NCI-H82 (cell line): Measurements from ENCODE around the gene CCDC12.
"Not testable (repeated sequence)": the region's sequence is repeated elsewhere in the genome, so short reads cannot be mapped to it uniquely, and the experiment has no call there.

Source experiments
- DNase-seq: peaks from one replicate; lab custom pipeline; 2025; lab: John Stamatoyannopoulos, UW

CCDC12 gene

DNA sequence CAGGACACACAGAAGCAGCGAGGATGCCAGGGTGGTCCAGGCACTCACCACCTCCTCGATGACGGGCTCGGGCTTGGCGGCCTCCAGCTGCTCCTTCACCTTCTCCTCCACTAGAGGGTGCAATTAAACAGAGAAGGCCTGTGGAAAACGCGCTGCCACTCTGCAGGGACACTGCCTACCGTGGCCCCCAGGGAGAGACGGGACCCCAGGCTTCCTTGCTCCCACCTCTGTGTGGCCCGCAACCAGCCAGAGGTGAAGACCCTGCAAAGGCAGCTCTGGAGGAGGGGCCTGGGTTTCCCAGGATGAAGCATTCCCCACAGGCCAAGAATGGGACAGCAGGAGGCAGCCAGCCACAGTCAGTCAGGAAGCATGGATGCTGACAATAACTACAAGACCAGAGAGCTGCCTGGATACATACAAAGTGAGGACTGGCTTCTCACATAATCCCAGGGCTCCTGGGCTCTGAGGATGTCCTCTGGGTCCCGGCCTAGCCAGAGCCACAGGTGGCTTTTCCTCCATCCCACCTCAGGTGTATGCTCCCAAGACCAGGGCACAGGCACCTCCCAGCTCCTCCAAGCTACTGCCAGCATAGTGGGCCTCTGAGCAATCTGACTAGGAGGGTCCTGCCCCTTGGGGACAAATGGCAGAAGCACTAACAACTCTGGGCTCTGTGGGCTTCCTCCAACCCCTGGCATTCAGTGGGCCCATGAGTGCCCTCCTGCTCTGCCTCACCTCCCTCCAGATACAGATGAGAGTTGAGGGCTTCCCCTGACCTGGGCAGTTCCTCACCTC lies 52.8 kb downstream of the CCDC12 start:
- DNase-seq = peak; percentile 45

DNA sequence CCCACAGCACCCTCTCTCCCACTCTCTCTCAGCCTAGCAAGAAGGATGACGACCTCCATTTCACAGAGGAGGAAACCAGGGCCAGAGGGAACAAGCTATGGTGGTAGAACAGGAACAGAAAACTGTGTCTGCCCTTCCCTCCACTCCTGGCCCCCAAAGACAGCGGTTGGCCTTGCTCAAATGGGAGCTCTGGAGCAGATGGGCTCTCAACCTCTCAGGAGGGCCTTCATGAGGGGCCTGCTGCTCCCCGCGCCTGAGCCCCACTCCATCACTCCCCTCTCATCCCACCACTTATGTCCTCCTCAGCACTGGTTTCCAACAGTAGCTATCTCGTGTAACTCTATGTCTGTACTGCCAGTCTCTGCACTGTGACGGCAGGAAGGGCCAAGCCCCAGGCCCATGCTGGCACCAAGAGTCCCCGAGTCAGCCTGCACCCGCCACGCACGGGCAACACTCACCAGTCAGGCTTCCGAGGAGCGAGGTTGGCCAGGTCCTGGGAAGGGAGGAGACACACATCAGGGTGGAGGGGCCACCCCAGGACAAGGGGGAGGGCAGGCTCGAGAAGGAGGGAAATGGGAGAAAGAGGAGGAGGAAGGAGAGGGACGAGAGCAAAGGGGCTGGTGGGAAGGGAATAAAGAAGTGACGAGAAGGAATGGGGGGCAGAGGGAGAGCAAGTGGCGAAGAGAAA lies 53.5 kb downstream of the CCDC12 start:
- DNase-seq = no peak

DNA sequence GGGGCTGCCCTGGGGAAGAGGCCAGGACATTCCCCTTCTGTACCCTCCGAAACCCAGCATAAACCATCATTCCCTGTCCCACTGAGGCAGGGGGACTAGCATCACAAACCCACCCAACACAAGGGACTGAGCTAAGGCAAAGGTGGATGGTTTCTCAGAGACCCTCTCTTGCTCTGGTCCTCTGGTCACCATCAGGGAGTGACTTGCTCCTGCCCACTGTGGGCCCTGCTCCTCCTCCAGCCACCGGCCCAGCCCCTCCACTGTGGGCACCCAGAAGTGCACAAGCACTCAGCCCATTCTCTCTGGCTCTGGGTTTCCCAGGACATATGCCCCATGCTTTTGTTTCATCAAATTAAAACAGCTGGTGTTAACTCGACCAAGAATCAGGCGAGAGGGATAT lies 54.1 kb downstream of the CCDC12 start:
- DNase-seq = no peak

DNA sequence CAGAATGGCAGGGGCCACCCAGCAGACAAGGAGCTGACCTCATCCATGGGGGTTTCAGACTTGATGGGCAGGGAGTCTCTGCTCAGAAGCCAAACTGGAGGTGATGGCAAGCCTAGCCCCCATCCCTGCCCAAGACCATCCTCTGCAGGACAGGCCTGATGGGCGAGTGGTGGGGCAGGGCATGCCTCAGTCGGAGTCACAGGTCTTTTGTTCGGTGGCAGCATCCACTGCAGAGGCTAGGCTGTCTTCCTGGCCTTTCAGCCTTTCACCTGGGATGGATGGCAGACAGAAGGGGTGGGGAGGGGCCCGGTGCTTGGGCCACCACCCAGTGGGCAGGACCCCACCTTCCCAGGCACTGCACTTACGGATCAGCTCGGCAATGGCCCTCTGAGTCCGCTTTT lies 54.7 kb downstream of the CCDC12 start:
- DNase-seq = no peak

DNA sequence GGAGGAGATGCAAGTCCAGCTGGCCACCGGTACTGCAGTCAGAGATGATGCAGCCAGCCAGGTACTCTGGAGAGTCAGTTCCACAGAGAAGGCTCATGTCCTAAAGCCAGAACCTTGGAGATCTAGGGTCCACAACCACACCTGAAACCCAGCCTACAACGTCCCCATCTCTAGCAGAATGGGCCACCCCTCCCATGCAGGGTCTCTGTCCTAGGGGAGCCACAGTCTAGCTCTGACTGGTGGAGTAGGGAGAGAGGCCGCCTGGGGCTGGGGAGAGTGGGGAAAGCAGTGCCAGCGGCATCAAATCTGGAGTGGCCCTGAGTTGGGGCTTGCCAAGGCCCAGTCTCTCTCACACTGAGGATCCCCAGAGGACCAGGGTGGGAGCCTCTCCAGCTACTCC lies 55.5 kb downstream of the CCDC12 start:
- DNase-seq = no peak

DNA sequence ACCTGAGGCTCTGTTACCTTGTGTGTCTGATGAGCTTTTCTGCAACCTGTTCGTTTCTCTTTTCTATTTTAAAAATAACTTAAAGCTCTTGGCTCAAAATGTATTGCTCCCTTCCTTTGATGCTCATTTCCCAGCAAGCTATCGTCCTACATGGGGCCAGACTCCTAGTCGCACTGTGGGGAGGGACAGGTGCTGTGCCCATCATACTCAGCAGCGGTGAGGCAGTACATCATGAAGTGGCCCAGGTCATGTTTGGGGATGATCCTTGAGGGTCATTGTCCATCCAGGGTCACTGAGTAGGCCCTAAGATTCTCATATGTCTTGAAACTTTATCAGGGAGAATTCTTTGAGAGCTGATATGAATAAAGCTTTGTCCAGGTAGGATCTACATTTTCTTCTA lies 57.9 kb downstream of the CCDC12 start:
- no peak for DNase-seq

DNA sequence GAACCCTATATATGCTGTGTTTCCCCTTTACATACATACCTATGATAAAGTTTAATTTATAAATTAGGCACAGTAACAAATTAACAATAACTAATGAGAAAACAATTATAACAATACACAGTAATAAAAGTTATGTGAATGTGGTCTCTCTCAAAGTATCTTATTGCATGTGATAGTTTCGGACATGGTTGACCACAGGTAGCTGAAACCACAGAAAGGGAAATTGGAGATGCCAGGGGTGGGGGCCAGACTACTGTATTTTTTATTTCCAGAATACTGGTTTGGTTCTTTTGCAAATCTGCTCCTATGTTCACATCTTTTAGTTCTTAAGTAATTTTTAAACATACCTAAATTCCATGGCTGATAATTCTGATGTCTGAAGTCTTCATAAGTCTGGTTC lies 58.3 kb downstream of the CCDC12 start:
- DNase-seq = no peak

DNA sequence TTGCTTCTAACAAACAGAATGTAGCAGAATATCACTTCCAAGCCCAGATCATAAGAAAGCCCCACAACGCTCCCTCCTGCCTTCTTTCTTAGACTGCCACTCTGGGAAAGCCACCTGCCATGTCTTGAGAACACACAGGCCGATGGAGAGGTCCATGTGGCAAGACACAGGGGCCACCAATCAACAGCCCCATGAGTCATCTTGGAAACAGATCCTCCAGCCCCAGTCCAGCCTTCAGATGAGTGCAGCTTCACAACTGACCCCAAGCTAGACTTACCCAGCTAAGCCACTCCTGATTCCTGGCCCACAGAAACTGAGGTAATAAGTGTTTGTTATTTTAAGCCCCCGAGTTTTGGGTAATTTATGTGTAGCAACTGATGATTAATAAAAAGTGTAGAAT lies 59.3 kb downstream of the CCDC12 start:
- DNase-seq = no peak

DNA sequence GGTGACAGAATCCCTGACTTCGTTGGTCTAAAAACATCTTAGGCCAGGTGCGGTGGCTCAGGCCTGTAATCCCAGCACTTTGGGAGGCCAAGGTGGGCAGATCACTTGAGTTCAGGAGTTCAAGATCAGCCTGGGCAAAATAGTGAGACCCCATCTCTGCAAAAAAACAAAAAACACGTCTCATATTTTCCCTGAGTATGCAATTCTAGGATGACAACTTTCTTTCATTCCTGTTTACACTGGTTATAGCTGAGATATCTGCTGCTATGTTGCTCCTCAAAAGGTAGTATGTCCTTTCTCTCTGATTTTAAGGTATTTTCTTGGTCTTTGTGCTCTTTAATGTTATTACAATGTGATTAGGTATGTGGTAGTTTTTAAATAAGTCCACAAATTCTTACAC lies 59.7 kb downstream of the CCDC12 start:
- DNase-seq = no peak

DNA sequence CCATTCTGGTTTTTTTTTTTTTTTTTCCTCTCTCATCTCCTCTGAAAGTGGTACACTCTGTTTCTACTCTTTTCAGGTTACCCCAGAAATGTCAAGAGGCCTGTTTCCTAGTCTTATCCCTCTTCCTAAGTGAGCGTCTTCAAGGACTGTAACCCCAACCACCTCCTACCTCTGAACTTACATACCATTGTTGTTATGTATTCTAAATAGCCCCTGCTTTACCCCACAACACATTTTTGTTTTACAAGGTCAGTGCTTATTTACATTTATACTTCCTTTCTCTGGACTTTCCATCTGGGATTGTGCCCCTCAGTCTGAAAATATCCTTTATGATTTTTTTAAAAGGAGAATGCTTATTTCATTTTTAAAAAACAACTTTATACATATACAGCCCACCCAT lies 60.3 kb downstream of the CCDC12 start:
- DNase-seq = no peak

DNA sequence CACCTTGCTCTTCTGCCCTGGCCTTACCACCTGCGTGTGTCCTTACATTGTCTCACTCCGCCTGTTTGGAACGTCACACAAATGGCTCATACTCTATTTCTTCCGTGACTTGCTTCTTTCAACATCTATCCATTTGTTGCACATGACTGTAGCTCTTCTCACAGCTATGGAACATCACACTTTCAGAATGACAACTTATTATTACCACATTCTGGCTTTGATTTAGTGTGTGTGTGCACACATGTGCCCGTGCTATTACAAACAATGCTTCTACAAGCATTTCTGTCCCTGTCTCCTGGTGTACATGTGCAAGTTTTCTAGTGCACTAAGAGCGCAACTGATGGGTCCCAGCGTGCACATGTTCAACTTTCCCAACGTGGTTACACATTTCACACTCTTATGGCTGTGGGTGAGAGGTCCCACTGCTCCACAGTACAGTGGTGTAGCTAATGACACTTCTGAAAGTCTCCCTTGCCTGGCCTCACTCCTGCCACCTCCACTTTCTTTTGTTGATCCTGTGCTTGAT lies 61.2 kb downstream of the CCDC12 start:
- no peak for DNase-seq

DNA sequence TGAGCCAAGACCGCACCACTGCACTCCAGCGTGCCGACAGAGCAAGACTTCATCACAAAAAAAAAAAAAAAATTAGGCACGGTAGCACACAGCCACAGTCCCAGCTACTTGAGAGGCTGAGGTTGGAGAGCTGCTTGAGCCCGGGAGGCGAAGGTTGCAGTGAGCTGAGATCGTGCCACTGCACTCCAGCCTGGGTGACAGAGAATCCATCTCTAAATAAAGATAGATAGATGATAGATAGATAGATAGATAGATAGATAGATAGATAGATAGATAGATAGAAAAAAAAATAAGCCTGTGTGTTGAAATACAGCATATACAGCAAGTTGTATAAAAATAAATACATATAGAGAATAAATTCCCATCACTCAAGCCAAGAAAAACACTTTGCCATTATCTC lies 61.7 kb downstream of the CCDC12 start:
- no peak for DNase-seq

DNA sequence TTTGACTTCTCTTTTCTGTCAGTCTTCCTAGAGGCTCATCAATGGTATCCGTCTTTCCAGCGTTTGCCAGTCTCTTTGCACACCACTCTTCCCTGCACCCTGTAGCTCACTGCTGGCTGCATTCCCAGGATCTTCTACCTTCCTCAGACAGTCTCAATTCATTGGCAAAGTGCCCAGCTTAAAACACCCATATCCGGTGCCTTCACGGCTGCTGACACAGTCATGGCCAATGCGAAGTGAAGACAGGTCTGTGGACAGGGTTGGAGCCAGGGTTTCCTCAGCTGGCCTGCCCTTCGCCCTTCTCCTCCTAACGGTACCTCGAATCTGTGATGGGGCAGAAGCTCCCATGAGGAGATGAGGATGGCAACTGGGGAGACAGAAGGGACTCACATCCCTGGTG lies 62.9 kb downstream of the CCDC12 start:
- peak; percentile 47 for DNase-seq

DNA sequence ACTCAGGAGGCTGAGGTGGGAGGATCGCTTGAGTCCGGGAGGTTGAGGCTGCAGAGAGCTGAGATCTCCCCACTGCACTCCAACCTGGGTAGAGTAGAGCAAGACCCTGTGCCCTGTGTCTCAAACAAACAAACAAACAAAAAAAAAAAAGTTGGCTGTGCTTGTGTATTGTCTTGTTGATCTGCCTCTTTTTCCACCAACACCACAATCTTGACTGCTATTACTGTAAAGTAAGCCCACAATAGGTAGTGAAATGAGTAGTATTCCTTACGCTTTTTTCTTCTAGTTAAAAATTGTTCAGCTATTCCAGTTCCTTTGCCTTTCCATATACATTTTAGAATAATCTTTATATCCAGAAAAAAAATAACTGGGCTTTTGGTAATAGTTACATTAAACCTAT lies 63.6 kb downstream of the CCDC12 start:
- DNase-seq = no peak

DNA sequence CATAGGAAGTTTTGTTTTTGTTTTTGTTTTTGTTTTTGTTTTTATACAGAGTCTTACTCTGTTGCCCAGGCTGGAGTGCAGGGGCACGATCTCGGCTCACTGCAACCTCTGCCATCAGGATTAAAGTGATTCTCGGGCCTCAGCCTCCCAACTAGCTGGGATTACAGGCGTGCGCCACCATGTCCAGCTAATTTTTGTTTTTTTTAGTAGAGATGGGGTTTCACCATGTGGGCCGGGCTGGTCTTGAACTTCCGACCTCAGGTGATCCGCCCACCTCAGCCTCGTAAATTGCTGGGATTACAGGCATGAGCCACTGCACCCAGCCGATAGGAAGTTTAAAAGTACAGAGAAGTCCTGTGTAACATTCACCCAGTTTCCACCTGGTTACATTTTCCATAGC lies 65.6 kb downstream of the CCDC12 start:
- DNase-seq = not testable (repeated sequence)

DNA sequence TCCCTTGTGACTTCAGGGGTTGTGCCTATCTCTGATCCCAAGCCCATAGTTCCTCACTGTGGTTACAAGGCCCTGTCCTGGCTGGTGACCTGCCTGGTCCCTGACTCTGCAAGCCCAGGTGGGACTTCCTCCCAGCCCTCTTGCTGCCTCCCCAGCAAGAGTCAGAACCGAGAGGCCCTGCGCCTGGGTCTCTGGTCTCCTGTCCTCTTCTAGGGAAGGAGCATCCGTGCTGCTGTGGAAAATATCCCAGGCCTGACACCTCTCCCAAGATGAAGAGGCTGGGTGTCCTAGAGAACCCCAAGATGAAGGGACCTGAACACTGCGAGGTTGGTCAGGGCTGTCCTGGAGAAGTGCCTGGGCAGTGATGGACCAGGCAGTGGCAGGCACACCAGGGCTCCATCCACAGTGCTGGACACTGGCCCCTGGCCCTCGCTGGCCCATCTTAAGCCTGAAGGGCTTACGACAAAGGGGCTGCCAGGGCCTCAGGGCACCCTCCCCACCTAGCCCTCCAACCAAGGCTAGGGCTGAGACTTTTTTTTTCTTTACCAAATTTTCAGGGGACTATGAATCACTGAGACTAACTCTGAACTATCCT lies 66.3 kb downstream of the CCDC12 start:
- DNase-seq = no peak

DNA sequence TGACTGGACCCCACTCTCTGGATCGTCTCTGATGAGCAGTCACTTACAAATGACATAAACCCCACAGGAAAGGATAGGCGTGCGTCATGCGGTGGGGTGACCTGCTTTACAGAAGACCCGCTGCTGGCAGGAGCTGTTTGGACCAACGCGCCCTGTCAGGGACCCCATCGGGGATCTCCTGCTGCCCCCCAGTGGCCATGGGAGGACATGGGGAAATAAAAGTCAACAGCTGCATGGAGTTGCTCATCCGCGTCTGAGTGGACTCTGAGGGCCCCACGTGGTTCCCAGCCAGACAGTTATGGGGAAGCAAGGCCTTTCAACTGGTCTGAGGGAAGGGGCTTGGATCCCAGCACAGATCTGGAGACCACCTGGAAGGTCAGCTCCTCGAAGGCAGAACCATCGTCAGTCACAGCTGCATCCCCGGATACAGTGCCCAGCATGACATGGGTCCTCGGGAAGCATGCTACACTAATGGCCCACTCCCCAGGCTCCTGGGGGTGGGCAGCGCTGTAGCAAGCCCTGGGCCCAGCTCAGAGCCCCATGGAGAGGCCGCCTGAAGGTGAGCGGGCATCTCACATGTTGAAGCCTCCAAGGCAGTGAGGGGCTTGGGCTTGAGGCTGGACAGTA lies 66.9 kb downstream of the CCDC12 start:
- peak; percentile 88 for DNase-seq

DNA sequence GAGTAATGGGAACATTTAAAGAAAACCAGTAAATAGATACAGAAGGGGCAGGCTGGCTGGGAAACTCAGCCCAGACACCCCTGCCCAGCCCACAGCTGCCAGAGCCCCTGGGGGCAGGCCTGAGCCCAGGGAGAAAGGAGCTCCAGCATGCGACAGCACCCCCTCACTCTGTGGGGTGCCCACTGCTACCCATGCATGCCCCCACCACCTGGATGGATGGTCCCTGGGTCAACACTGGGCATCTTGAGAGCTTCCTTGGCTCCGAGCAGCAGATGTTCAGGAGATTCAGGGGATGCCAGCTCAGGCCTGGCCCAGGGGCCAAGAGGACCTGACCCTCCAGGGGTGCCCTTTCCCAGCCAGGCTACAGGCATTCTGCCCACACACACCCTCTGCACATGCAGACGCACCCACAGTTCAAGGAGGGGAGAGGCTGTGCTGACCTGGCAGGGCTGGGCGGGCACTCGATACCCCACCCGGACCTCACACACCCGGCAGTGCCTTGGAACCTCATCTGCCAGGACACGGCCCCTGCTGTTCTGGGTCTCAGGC lies 67.5 kb downstream of the CCDC12 start:
- no peak for DNase-seq

DNA sequence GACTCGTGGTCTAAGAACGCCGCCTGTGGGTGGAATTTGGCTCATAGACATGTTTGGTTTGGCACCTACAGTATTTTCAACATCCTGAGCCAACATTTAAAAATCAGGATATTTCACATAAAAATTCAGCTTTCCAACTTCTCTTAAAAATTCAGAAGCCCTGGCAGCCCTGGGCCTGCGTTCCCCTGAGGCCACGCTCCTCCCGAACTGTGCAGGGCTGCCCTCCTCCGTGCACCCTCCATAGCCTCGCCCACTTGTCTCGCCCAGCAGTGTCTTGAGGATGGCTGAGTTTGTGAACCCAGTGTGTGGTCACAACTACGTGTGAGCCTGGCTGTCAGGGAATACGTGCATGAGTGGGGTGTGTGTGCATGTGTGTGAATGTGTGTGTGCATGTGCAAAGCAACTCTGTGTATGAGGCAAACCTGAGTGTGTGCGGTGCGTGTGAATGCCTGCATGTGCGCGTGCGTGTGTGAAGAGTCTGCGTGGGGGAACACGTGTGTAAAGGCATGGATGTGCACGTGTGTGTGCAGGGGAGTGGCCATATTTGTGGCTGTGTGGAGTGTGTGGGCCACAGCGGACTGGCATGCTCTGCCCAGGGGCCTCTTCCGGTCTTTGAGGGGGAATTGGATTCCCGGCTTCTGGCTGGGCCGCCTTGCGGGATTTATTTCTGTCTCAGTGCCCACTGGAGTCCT lies 68.1 kb downstream of the CCDC12 start:
- no peak for DNase-seq

DNA sequence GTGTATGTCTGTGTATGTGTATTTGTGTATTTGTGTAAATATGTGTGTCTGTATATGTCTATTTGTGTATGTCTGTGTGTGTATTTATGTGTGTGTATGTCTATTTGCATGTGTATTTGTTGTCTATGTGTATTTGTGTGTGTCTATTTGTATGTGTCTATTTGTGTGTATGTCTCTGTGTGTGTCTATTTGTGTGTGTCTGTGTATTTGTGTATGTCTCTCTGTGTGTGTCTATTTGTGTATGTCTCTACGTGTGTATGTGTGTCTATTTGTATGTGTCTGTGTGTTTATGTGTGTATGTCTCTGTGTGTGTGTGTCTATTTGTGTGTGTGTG lies 68.6 kb downstream of the CCDC12 start:
- no peak for DNase-seq

DNA sequence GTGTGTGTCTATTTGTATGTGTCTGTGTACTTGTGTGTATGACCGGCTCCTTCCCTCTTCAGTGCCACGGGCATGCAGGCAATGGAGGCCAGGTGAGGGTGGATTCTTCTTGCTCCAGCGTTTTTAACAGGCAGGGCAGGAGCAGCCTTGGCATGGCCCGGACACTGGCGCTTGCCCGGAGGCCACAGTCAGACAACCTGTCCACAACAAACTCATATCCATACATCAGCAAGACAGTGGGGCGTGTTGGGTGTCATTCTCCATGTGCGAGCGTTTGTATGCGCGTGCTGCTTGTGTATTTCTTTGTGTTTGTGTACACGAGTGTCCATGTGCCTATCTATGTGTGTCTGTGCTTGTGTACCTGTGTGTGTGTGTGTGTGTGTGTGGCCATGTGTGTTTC lies 69.3 kb downstream of the CCDC12 start:
- DNase-seq = no peak

DNA sequence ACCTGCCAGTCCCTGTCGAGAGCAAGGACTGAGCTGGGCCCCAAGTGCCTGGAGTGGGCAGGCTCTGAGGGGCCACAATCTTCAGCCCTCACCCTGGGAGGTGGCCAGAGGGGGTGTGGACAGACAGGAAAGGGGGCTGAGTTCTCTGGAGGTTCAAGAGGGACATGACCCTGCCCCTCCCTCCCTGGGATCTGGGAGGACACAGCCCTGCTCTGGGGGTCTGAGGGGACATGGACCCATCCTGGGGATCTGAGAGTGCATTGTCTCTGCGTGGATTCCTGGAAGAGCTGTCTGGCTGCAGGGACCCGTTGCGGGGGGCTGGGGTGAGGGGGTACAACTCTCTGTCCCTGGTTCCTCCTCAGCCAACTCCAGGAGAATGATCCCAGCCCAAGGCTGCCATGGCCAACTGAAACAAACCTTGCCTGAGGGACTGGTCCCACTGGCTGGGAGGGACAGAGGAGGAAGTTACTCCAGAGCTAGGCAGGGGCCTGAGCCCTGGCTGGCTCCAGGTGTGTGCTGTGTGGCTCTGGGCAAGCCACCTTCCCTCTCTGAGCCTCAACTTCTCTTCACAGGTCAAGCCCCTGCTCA lies 70.0 kb downstream of the CCDC12 start:
- DNase-seq = no peak
